Activated CD4-positive, alpha-beta T cell treated with anti-CD3 and anti-CD28 coated beads for 1 hour (primary cell): ENCODE measurements around the gene WHRN.

Experiments used
- DNase-seq: peaks from one replicate; pipeline ENCODE4 v3.0.0-alpha.2; 2020

Gene WHRN

GRCh38 chr9:114513055-114513958 is 8.0 kb upstream of the WHRN start:
- DNase-seq: no peak

GRCh38 chr9:114511978-114512874 is 7.0 kb upstream of the WHRN start:
- no peak for DNase-seq

GRCh38 chr9:114507726-114508125 is 2.5 kb upstream of the WHRN start:
- DNase-seq: no peak

- DNase-seq: no peak
Observed at GRCh38 chr9:114506082-114506390, 763 bp upstream of the WHRN start.

GRCh38 chr9:114504341-114505186 is 709 bp downstream of the WHRN start:
- DNase-seq: no peak

- DNase-seq: no peak
Observed at GRCh38 chr9:114503522-114504340, 1.5 kb downstream of the WHRN start.

- DNase-seq: no peak
Observed at GRCh38 chr9:114503009-114503408, 2.3 kb downstream of the WHRN start.

GRCh38 chr9:114501796-114502682 is 3.2 kb downstream of the WHRN start:
- DNase-seq: no peak

- no peak for DNase-seq
Observed at GRCh38 chr9:114500697-114501292, 4.5 kb downstream of the WHRN start.

- no peak for DNase-seq
Observed at GRCh38 chr9:114499941-114500696, 5.2 kb downstream of the WHRN start.

- no peak for DNase-seq
Observed at GRCh38 chr9:114499528-114499927, 5.7 kb downstream of the WHRN start.

GRCh38 chr9:114497727-114498382 is 7.4 kb downstream of the WHRN start:
- DNase-seq: no peak

- no peak for DNase-seq
Observed at GRCh38 chr9:114497236-114497635, 8.0 kb downstream of the WHRN start.

GRCh38 chr9:114496011-114496410 is 9.3 kb downstream of the WHRN start:
- no peak for DNase-seq

- DNase-seq: no peak
Observed at GRCh38 chr9:114494776-114495569, 10.3 kb downstream of the WHRN start.

- DNase-seq: no peak
Observed at GRCh38 chr9:114493521-114494184, 11.6 kb downstream of the WHRN start.

- no peak for DNase-seq
Observed at GRCh38 chr9:114492991-114493390, 12.3 kb downstream of the WHRN start.
